GM23248 (cell line): ENCODE measurements around the gene STK32B.

Experiments
- EZH2 ChIP-seq: fragments of 200-600 bp; sonication (generic); IDR thresholded peaks from 2 replicates; pipeline ENCODE4 v1.6.1; 2018; ENCODE audit warnings: antibody characterized with exemption, mild to moderate bottlenecking; ENCODE audit not compliant: insufficient read depth, poor library complexity, severe bottlenecking
- EZH2phosphoT487 ChIP-seq: fragments of 200-600 bp; sonication (generic); IDR thresholded peaks from 2 replicates; pipeline ENCODE4 v1.6.1; 2018; ENCODE audit warnings: antibody characterized with exemption, moderate library complexity, mild to moderate bottlenecking, low read depth; ENCODE audit not compliant: insufficient read depth

- TF ChIP-seq EZH2 (no peak), EZH2phosphoT487 (no peak)
These were observed 167.2 kb downstream of the STK32B start for GRCh38 chr4:5218376-5219069.
